Fibroblast of skin of scalp (primary cell): ENCODE data around the gene CPLANE2.
"Not testable (repeated sequence)": the region's sequence is repeated elsewhere in the genome, so short reads cannot be mapped to it uniquely, and the experiment has no call there.

Source experiments
- DNase-seq: peaks from one replicate; pipeline ENCODE4 v3.0.0-alpha.2; 2013

Gene CPLANE2

DNA sequence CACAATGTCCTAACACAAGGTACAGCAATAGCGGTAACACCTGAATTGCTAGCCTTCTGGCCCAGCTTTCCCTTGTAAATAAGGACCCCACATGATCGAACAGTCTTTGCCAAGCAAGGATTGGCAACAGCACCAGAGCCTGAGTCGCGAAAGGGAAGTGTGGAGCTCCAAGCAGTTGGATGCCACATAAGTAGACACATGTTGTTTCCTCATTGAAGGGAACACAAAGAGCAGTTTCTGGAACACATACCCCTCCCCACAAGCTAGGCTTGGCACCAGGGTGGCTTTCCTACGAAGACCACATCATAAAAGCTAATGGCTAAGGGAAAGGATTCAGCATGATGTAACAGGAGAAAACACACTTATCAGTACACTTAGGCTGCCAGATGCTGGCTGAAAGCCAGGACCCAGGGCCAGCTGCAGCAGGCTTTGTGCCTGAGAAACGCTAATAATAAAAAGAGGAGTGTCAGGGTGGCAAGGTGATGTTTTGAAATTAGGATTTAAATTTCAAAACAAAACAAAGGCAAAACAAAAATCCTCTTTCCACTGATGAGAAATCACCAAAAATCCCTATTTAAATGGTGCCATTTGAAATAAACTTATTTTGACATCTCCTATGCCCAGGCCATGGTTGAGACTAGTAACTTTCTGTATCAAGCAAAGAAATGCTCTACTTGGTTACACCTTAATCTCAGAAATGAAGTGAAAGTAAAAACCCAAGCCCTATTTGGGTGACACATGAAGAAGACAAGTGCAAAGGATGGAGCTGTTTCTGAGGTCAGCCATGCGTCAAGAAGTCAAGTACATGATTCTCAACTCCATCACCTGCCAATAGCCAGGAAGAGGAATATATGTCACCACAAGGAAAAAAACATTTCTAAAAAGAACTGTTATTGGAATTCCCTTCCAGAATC is 11.9 kb upstream of the CPLANE2 start:
- DNase-seq: peak; percentile 80

DNA sequence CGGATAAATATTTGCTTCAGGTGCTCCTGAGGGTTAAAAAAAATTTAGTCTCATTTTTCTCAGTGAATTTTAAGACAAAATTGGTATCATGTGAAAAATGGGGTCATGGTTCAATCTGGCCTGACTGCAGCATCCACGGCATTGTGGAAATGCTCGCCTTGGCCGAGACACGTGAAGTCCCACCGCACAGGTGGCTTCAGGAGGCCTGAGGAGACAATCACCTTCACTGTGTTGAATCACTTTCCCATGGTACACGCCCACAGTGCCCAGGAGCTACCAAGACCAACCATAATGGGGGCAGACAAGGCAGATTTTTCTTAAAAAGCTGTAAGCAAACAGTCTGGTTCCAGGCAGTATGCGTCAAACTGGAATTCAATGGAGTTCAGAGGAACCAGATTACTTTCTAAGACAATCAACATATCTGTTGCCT is 11.0 kb upstream of the CPLANE2 start:
- no peak for DNase-seq

DNA sequence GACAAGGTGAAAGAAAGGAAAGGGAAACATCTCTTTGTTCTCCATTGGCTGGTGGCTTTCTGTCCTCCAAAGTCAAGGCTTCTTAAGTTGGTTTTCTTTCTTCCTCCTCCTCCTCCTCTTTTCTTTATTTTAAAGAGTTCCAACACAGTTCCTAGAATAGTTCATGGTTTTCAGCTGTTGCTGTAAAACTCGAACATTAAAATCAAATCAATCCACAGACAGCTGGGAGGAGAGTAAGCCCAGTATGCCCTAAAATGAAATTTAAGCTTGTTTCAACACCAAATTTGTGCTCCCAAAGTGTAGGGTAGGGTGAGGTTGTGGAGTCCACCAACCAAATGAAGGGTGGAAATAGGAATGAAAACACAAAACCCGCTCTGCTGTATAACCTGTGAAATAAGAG is 10.5 kb upstream of the CPLANE2 start:
- DNase-seq: no peak

DNA sequence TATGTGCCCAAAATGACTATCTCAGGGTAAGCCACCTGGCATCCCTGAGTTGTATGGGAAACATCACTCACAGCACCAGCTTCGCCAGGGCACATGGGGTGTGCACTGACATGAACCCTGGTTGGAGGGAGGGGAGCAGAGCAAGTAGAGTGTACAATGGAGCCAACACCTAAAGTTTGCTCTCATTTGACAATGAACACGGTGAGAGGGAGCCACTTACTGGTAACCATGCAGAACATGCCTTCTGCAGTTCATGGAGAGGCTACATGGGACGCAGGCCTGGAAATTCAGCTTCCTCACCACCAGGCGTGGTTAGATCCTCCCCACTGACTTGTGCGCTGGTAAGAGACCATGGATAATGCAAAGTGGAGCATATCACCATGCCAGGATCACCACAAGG is 10.0 kb upstream of the CPLANE2 start:
- no peak for DNase-seq

DNA sequence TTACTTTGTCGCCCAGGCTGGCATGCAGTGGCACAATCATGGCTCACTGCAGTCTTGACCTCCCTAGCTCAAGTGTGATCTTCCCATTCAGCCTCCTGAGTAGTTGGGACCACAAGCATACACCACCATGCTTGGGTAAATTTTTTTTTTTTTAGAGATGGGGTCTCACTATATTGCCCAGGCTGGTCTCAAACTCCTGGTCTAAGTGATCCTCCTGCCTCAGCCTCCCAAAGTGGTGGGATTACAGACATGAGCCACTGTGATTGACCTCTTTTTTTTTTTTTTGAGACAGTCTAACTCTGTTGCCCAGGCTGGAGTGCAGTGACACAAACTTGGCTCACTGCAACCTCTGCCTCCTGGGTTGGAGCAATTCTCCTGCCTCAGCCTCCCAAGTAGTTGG is 9.3 kb upstream of the CPLANE2 start:
- DNase-seq: not testable (repeated sequence)

DNA sequence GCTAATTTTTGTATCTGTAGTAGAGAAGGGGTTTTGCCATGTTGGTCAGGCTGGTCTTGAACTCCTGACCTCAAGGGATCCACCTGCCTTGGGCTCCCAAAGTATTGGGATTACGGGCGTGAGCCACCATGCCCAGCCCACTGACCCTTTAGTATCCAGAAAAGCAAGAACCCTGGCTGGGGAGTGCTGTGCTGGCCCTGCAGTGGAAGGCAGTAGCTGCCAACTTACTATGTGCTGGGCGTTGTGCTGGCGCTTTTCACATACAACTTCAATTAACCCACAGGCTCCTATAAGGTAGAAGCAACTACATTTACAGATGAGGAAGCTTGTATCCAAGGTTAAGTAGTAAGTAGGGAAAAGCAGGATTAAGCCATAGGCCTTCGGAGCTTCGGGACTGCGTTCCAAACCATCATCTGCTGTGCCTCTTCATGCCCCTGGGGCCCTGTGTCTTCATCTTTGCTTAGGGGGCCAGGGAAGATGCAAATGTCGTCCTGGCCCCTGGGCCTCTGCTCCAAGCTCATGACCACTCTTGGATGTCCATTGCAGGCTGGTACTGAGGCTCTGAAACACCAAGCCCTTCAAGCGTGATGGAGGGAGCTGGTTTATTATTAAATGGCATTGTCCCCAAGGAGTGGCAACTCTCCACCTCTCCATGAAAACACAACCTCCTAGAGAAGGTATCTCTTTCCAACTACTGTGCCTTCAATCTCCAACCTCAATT is 8.7 kb upstream of the CPLANE2 start:
- DNase-seq: no peak

DNA sequence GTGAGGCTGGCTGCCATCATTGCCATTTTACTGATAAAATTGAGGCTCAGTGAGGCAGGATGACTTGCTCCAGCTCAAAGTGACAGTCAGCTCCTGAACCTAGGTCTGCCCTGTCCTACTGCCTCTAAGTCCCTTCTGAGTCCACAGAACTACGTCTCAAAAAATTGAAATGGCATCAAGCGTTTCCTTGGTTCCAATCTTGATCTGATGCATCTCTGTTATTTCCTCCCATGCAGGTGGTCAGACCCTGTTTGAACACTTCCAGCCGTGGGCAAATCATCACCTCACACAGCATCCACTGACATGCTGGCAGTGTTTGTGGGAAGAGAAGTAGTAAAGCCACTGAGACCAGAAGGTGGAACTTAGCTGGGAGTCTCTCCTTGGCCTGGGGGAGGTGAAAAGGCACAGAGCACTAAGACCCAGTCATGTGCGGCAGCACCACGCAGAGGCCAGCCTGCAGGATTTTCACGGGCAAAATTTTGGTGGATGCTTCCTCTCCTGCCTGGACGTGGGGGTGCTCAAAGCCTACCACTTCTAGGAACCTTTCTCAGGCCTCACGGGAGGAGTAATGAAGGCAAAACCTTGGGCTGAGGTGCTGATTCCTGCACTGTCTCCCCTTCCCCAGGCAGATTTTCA is 7.8 kb upstream of the CPLANE2 start:
- no peak for DNase-seq

DNA sequence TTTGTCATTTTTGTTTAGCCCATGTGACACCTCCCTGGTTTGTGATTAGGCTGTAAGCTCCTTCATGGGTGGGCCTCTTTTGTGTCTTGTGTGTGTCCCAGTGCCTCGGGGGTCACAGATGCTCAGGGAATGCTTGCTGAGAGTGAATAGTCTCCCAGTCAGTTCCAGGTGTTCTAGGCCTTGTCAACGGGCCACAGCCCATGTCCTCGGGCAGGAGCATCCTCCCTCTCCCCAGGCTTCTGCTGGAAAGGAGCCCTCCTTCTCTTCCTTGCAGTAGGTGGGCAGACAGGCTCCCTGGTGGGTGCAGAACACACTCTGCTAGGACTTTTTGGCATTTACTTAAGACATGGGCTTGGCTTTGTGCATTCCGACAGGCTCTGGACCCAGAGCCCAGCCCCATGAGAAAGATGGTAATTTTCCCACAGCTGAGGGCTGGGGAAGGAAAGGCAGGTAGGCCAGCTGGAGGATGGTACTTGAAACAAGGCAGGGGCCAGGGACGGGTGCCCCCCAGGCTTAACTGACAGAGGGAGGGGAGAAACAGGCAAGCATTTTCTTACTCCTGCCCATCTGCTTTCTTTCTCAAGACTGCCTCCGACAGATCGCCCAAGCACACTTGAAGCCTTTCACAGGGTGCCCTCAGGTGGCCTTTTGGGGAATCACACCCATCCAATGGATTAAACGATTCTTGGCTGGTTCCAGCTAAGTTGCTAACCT is 7.1 kb upstream of the CPLANE2 start:
- DNase-seq: peak; percentile 79

DNA sequence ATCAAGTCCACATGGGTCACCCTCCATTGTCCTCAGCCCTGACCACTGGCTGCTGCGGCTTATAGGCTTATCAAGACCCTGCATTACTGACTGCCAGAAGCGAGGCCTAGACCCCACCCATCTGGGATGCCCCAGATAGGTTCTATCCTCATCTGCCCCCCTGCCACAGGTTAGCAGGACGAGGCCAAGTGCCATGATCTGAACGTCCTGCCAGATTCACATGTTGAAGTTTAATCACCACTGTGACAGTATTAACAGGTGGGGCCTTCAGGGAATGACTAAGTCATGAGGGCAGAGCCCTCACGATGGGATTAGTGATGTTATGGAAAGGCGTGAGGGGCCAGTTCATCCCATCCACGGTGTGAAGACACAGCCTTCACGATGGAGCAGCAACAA is 6.2 kb upstream of the CPLANE2 start:
- no peak for DNase-seq

DNA sequence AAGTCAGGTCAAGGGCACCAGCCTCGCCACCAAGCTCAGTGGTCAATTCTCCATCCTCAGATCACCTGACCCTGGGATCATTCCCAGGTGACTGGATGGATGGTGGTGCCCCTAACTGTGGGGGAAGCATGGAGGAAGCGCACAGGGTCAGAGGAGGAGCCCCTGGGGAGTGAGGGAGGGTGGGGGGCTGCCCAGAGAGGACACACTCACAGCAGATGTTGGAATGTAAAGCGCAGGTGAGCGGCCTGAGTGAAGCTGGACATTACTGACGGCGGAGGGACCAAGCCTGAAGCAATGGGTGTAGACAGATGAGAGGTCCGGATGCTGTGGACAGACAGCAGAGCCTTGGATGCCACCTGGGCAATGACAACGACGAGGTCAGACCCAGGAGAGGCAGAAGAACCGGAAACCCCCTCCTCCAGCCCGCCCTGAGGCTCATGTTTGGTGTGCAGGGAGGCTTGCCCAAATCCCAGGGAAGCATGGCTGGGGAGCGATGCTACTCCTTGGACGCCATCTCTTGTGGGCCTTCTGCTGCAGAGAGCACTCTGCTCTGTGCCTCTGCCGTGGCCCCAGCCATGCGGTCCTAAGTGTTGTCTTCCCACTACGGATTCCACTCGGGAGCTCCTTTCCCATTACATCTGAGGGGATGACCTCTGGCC is 5.7 kb upstream of the CPLANE2 start:
- DNase-seq: no peak

DNA sequence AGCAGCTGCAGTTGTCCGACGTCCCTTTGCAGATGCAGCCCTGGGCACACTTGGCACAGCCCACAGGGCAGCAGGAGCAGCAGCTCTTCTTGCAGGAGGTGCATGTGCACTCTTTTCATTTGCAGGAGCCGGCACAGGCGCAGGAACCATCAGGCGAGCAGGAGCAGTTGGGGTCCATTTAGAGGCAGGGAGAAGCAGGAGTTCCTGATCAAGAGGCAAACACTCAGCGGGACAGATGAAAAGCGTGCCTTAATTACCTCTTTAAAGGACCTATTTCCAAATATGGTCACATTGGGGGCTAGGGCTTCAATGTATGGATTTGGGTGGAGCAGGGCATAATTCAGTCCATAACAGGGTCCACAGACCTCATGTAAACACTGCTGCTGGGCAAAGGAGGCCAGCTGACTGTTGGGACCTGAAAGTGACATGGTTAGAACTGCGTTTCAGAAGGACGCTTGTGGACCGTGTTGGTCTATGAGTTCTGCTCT is 4.3 kb upstream of the CPLANE2 start:
- no peak for DNase-seq

DNA sequence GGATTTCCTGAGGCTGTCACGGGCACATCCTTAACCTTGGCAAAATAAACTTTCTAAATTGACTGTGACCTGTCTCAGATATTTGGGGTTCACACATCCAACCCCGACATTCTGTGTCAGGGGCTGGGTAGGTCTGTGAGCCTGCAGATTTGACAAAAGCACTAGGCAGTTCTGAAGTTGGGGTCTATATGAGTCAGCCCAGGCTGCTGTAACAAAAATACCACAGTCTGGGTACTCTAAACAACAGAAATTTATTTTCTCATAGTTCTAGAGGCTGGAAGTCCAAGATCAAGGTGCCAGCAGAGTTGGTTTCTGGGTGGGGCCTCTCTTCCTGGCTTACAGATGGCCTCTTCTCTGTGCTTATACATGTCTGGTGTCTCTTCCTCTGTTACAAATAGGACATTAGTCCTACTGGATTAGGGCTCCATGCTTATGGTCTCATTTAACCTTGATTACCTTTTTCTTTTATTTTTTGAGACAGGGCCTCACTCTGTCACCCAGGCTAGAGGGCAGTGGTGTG is 3.0 kb upstream of the CPLANE2 start:
- no peak for DNase-seq

DNA sequence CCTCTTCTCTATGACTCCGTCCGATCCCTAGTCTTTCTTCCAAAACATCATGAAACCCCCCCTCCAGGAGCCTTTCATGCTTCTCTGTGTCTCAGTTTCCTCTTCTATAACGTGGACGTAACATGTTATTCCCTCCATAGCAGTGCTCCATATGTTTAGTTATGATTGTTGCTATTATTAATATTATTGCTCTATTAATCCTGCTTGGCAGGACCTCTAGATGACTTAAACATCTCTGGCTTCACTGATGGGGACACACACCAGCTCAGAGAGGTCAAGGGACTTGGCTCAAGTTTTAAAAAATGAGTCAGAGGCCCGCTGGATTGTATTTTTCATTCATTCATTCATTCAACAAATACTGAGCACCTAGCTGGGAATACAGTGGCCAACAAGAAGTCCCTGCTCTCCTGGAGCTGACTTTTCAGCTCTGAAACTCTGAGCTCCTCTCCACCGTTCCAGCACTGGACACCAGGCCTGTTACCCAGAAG is 404 bp upstream of the CPLANE2 start:
- no peak for DNase-seq

DNA sequence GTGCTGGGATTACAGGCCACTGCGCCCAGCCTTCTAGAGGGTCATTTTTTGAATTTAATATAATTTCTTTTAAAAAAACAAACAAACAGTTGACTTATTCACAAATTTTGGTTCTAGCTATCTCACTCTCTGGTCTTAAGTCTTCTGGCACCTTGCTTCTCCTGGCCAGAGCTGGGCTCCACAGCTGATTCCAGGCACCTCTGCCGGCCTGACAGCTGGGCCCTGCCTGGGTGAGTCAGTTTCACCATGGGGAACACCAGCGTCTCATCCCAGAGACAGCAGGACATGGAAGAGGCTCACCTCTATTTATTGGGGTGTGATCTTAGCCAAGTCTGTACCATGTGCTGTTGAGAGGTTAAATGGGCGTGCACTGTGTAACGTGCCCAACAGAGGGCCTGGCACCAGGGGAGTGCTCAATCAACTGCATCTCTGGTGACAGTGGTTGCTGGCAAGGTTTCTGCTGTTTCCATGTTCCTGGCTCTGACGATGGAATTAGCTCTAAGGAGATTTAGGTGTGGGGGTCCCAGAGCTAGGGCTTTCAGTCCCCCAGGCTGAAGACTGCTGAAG is 956 bp downstream of the CPLANE2 start:
- DNase-seq: no peak

DNA sequence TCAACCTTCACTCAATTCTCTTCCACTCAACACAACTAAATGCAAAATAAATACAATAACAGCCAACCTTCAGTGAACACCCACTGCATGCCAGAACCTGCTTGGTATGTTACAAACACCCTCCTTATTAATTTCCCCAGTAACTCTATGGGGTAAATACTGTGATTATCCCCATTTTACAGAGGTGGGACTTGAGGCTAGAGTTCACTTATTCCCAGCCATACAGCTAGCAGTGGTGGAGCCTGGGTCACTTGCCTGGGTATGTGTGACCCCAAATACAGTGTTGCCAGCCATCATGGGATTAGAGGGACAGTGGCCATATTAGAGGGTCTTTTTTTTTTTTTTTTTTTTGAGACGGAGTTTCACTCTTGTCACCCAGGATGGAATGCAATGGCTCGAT is 1.6 kb downstream of the CPLANE2 start:
- DNase-seq: no peak

DNA sequence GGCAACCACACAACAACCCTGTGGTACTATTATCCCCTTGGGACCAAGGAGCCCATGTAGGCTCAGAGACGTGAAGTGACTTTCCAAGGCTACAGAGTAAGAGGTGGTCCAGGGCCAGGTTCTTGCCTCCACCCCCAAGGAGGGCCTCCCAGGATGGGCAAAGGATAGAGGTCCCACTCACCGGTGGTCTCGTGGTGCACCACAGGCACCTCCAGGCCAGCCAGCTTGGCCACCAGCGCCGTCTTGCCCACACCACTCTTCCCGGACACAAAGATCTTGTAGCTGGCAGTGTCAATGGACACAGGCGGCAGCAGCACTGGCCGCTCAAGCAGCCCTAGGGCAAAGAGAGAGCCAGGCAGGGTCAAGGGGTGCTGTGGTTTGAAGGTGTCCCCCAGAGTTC is 3.6 kb downstream of the CPLANE2 start:
- DNase-seq: no peak

DNA sequence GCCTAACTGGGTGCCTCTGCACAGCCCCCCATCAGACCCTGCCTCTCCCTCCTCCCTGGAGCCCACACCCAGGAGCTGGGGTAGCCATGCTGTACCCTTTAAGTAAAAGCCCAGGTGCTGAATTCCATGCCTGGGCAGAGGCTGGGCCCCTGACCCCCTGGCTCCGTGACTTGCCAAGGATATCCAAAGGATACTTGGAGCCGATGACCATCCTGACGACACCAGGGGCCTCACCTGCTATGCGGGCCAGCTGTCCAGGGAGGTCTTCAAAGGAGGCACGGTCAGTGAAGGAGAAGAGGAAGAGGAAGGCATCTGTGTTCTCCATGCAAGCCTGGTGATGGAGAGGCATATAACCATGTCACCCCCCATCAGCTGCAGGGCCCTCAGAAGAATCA is 4.7 kb downstream of the CPLANE2 start:
- DNase-seq: no peak

DNA sequence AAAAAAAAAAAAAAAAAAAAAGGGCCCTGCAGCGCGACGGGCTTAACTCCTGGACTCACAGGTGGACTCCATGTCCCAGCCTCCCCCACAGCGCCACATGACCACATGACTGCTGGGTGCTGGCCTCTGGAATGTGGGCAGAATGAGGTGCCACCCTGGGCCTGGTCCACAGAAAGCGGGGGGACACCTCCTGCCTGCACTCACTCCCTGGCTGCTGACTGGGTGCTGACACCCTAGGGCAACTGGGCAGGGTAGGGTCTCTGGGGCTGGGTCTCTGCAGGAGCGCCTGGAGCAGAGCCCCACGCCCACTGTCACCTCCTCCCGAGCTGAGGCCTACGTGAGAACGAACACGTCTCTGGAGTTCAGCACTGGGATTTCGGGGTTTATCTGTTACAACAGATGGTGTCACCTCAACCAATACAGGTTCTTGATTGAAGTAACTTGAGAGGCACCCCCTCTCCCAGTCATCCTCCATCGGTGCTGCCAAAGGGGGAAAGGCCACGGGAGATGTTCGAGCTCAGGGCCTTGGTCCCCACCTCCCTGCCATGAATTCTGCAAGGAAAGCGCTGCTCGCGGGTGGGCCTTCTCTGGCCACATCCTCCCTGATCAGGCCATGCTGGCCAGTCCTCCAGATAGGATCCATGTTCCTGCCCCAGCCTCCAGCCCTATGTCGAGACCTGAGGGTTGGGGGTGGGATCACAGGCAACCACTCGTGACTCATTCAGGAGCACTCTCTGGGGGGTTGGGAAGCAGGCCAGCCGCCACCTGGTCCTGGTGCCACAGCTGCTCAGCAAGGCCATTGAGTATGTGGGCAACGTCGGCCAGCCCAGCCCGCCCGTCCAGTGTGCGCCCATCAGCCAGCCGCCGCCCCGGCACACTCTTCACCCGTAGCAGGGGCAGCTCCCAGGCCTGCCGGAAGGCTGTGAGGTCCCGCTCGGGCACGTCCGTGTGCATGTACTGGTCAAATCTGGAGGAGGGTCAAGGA is 5.4 kb downstream of the CPLANE2 start:
- no peak for DNase-seq

DNA sequence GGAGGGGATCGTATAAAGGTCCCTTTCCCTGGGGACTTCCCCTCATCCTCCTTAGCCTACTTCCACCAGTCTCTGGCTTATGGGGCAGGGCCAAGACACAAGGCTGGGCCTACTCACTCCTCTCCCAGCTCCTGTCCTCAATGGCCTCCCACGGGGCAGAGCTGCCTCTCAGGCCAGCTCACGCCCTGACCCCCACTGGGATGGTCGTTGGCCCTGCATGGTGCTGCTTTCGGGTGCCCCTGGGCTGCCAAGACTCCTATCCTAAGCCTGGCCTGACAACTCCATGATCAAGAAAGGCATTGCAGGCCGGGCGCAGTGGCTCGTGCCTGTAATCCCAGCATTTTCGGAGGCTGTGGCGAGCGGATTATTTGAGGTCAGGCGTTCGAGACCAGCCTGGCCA is 6.2 kb downstream of the CPLANE2 start:
- DNase-seq: no peak
